Thymus (tissue), 11 donors: Measurements from ENCODE around the gene LMO7. TPM values are rescaled to one million over a fixed set of nuclear protein-coding genes. Genes with fewer than 3 reads are reported as not detected.

Source experiments
- DNase-seq, 9 donors: peaks; one replicate each; pipeline ENCODE4 v3.0.0-alpha.2; 2013; ENCODE audit warnings: low spot score in 9 of 9, low read depth in 6 of 9, missing footprints in 1 of 9
- H3K27ac ChIP-seq, 2 donors: one replicate each; pipeline ENCODE4 v1.5.1; 2013; ENCODE audit warnings: control low read depth in 1 of 2, low read depth in 1 of 2, low read length in 1 of 2, mild to moderate bottlenecking in 1 of 2, moderate library complexity in 1 of 2
- H3K27me3 ChIP-seq, 2 donors: one replicate each; pipeline ENCODE4 v1.5.1; 2013; ENCODE audit warnings: low read length in 1 of 2; ENCODE audit not compliant: control insufficient read depth in 2 of 2, insufficient read depth in 1 of 2
- H3K36me3 ChIP-seq, 2 donors: one replicate each; pipeline ENCODE4 v1.5.1; 2013; ENCODE audit warnings: low read length in 1 of 2, mild to moderate bottlenecking in 1 of 2, moderate library complexity in 1 of 2; ENCODE audit not compliant: control insufficient read depth in 2 of 2, insufficient read depth in 2 of 2
- H3K4me1 ChIP-seq, 2 donors: one replicate each; pipeline ENCODE4 v1.5.1; 2013; ENCODE audit warnings: low read length in 2 of 2; ENCODE audit not compliant: control insufficient read depth in 2 of 2, insufficient read depth in 2 of 2
- H3K4me3 ChIP-seq, 2 donors: one replicate each; pipeline ENCODE4 v1.5.1; 2013; ENCODE audit warnings: low read length in 2 of 2, control low read depth in 1 of 2, mild to moderate bottlenecking in 1 of 2
- H3K9me3 ChIP-seq, 2 donors: one replicate each; pipeline ENCODE4 v1.5.1; 2013; ENCODE audit warnings: low read length in 1 of 2, mild to moderate bottlenecking in 1 of 2; ENCODE audit not compliant: control insufficient read depth in 2 of 2, insufficient read depth in 1 of 2
- WGBS: extraction: QIAGEN DNeasy Blood & Tissue Kit; methylation state at CpG from one replicate; pipeline ENCODE4 v1.1.7; 2013; 5-methylcytosine and 5-hydroxymethylcytosine counted together
- polyA plus RNA-seq: library from polyadenylated mRNA; stranded (reverse); fragments of 200-250 nt; gene quantifications from one replicate; pipeline ENCODE4 v1.2.3, GENCODE V29; 2013
- total RNA-seq: library from RNA; stranded (reverse); fragments of 120-200 nt; gene quantifications from one replicate; pipeline ENCODE4 v1.2.4, GENCODE V29; 2013
- donor health status: healthy.

LMO7 gene
- total and polyA plus RNA-seq, 2 donors = 50.8 to 59.7 TPM

DNA sequence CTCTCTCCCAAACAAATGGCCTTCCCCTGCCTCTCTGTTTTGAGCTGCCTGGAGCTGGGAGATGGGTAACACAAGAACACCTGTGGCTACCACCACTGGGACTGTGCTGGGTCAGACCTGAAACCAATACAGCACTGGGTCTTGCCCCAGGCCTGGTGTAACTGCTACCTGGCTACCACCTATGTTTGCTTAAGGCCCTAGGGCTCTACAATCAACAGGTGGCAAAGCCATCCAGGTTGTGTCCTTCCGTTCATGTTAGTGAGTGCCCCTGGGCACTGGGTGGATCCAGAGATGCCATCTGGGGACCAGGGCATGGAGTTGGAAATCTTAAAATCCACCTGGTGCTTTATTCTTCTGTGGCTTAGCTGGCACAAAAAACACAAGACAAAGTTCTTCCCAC, 18.9 kb upstream of the LMO7 start:
- H3K27me3 ChIP-seq = no peaks in the 10 kb centered on the region
- no peaks in the 10 kb centered on the region for H3K4me1 ChIP-seq
- 98% methylated on average over 1 of the region's 1 CpG for WGBS
- H3K9me3 ChIP-seq = no peaks in the 10 kb centered on the region
- no peak for DNase-seq
- H3K27ac ChIP-seq = no peak overlapping the region
- no peaks in the 10 kb centered on the region for H3K36me3 ChIP-seq
- no peak overlapping the region for H3K4me3 ChIP-seq

DNA sequence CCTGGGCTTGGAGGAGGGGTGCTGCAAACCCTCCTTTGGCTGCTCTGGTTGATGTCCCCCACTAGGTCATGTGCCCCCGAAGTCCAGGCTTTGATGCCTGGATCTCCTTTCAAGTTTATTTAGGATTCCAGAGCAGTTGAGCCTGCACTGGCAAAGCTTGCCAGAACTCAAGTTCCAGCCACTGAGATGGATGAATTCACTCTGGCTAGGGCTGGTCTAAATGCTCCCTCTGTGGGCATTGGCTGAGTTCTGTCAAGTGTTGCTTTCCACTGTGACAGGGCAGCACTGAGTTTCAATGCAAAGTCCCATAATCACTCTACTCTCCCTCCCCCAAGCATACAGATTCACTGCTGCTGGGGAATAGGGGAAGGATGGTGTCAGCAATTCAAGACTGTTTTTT, 17.8 kb upstream of the LMO7 start:
- Histone ChIP-seq H3K36me3 (no peaks in the 10 kb centered on the region), H3K4me3 (no peak overlapping the region), H3K27me3 (no peaks in the 10 kb centered on the region), H3K9me3 (no peaks in the 10 kb centered on the region), H3K4me1 (no peaks in the 10 kb centered on the region), H3K27ac (no peak overlapping the region)
- no peak for DNase-seq
- WGBS = 0% methylated on average over 1 of the region's 1 CpG

DNA sequence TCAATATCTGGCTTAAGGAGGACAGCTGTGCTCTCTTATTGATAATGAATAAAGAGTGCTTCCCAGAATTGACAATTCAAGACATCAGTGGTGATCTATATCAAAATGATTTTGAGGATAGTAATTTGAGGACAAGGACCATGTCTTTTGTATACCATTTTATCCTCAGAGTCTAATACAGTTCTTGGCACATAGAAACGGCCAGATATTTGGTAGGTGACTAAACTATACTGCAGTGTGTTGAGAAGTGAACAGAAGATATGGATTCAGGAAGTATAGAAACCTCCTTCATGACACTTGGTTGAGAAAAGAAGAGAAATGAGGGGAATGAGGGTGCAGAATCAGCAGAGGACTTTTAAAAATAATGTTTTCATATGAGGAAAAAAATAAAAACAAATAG, 16.1 kb upstream of the LMO7 start:
- H3K9me3 ChIP-seq = no peaks in the 10 kb centered on the region
- no peak overlapping the region for H3K4me3 ChIP-seq
- no peaks in the 10 kb centered on the region for H3K4me1 ChIP-seq
- peaks cover 0 to 2% of the 10 kb centered on the region in 2 donors for H3K36me3 ChIP-seq
- H3K27ac ChIP-seq = no peak overlapping the region
- no peaks in the 10 kb centered on the region for H3K27me3 ChIP-seq
- no peak for DNase-seq
- WGBS = 96% methylated on average over 1 of the region's 1 CpG

DNA sequence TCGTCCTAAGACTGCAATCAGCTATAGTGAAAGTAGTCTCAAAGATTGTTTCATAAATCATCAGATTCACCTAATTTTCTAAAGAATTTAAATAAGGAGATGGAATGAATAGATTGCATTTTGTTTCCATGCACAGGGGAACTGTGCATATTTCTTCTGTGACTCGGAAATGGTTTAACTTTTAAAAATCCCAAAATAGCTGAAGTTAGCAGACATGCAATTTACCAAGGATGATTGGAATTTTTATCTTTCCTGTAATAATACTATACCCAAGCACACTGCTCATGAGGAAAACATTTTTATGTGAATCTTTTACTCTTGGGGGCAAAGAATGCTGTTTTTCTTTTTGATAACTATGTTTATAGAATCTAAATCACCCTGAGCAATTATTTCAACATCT, 15.0 kb upstream of the LMO7 start:
- WGBS = 97% methylated on average over 2 of the region's 2 CpGs
- DNase-seq = no peak
- no peak overlapping the region for H3K27ac ChIP-seq
- H3K4me1 ChIP-seq = no peaks in the 10 kb centered on the region
- H3K36me3 ChIP-seq = peaks cover 0 to 2% of the 10 kb centered on the region in 2 donors
- no peaks in the 10 kb centered on the region for H3K9me3 ChIP-seq
- no peaks in the 10 kb centered on the region for H3K27me3 ChIP-seq
- H3K4me3 ChIP-seq = no peak overlapping the region

DNA sequence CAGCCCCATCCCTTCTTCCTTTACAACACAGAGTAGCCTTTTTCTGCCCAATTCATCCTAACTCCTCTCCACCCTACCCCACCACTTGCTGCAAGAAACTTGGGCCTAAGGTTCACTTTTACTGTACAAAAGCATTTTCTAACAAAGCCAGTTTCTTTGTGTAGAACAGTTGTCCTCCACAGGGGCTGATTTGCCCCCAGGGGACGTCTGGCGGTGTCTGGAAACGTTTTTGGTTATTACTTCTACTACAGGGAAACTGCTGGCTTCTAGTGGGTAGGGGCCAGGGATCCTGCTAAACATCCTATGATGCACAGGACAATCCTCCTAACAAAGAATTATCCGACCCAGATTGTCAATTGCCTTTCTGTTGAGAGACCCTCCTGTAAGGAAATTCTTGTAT, 7.3 kb upstream of the LMO7 start:
- 95% methylated on average over 4 of the region's 4 CpGs for WGBS
- H3K4me1 ChIP-seq = no peaks in the 10 kb centered on the region
- H3K27ac ChIP-seq = no peak overlapping the region
- no peaks in the 10 kb centered on the region for H3K9me3 ChIP-seq
- no peak overlapping the region for H3K4me3 ChIP-seq
- H3K27me3 ChIP-seq = no peaks in the 10 kb centered on the region
- H3K36me3 ChIP-seq = peaks cover 0 to 2% of the 10 kb centered on the region in 2 donors
- no peak for DNase-seq

DNA sequence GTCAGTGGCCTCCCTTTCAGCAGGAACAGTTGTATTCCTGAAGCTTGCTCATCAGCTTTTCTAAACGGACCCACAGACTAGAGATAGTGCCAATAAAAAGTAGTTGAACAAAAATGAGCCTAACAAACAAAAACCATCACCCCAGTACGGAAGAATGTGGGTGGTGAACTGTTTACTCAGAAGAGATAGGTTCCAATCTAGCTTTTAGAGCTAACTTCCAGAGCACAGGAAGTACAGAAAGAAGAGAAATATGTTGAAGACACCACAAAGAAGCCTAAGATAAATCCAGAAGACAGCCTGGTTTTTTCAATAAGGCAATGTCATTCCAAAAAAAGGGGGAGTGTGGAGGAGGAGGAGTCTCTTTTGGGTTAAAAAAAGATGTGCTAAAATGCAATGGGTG, 2.8 kb upstream of the LMO7 start:
- H3K36me3 ChIP-seq = no peaks in the 10 kb centered on the region
- WGBS = 90% methylated on average over 2 of the region's 2 CpGs
- DNase-seq = no peak
- peaks cover 0 to 18% of the 10 kb centered on the region in 2 donors for H3K4me1 ChIP-seq
- peaks cover 0 to 6% of the 10 kb centered on the region in 2 donors for H3K9me3 ChIP-seq
- peaks cover 0 to 23% of the 10 kb centered on the region in 2 donors for H3K27me3 ChIP-seq
- no peak overlapping the region for H3K27ac ChIP-seq
- no peak overlapping the region for H3K4me3 ChIP-seq

DNA sequence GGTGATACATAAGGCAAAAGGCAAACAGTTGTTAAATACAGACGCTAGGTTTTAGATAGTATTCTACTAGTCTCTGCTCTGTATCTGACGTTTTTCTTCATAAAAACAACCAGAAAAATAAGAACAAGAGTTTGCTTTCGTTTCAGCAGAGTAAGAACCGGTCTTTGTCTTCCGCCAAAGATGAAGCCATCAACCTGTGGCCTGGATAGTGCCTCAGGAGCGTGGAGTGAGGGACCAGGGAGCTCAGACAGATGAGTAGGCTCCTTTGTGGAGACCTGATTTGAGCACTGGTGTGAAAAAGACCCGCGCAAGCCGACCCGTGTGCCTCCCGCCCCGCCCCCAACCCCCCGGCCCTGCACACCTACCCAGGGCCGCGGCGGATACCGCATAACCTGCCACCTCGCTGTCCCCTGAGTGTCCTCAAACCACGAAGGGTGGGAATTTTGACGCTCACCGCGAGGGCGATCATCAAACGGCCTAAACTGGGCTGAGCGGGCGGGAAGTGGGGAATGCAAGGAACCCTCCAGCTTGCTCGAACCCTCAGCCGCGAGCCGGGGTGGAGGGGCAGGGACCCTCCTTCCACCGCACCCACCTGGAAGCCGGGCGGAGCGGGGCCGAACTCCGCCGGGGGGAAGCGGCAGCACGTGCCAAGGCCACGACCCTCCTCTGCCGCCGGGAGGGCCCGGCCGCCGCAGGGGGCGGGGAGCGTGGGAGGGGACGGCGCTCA, 866 bp upstream of the LMO7 start:
- Histone ChIP-seq H3K27ac (peak overlapping the region in 1 of 2 donors; percentile 64), H3K27me3 (peaks cover 0 to 23% of the 10 kb centered on the region in 2 donors), H3K36me3 (no peaks in the 10 kb centered on the region), H3K4me1 (peaks cover 0 to 18% of the 10 kb centered on the region in 2 donors), H3K9me3 (peaks cover 0 to 6% of the 10 kb centered on the region in 2 donors), H3K4me3 (peak overlapping the region; percentile 37 to 60)
- 39% methylated on average over 49 of the region's 49 CpGs for WGBS
- peak in 4 of 9 donors; percentile 11 to 35 (median 26) for DNase-seq

DNA sequence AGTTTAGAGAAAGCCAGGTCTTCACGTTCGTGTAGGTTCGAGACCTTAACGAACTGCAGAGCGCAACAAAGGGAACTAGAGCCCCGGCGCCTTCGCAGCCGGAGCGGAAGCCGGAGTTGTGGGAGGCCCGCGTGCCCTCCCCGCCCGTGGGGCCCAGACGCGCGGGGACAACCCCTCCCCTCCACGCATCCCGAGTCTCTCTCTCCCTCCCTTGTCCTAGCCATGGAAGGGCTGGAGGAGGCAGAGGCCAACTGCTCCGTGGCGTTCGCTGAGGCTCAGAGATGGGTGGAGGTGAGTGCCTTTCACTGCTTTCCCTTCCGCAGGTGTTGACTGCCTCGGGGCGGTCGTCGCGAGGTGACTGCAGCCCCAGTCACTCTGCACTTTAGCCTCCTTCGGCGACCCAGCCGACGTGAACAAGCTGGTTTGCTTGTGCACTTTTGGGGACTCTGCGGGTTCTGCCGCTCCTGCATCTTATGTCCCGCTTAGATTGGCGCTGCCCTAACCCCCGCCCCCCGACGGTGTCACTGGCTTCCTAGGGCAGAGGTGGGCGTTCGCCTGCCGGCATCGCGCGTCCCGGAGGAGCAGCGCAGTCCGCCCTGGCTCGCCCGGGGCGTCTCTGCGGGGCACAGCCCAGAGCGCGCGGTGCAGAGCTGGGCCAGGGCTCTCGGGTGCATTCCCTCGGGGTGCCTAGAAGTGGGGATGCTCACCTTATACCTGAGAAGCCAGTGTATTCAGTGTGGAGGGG, 478 bp downstream of the LMO7 start:
- DNase-seq = peak in 8 of 9 donors; percentile 21 to 85 (median 64)
- peak overlapping the region; percentile 19 to 32 for H3K27ac ChIP-seq

DNA sequence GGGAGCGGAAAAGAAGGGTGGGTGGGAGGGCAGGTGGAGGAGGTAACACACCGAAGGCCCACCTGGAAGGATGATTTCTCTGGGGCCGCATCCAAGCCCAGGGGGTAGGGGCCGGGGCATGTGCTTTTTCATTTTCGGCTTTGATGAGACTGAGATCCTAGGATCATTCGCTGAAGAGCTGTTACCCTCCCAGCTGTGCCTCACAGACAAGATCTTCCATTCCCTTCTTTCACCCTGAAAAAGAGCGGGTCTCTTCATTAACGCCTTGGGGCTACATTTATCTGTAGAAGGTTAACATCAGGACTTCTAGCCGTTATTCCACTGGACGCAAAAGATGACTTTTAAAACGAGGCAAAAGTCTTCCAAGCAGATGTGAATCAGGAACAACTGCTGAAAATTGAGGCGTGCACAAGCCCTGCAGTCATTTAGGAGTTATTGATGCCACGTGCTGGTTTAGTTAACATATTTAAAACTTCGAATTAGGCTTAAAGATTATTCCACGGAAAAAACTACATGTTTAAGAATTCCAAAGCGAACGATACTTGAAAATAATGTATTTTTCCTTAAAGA, 1.1 kb downstream of the LMO7 start:
- peak overlapping the region; percentile 60 to 70 for H3K4me3 ChIP-seq
- H3K27ac ChIP-seq = no peak overlapping the region
- H3K9me3 ChIP-seq = peaks cover 0 to 6% of the 10 kb centered on the region in 2 donors
- peaks cover 0 to 23% of the 10 kb centered on the region in 2 donors for H3K27me3 ChIP-seq
- H3K4me1 ChIP-seq = peaks cover 0 to 18% of the 10 kb centered on the region in 2 donors
- no peaks in the 10 kb centered on the region for H3K36me3 ChIP-seq
- WGBS = 31% methylated on average over 17 of the region's 17 CpGs
- DNase-seq = peak in 1 of 9 donors; percentile 19

More for the DNA sequence above, 478 bp downstream of the LMO7 start:
- no peaks in the 10 kb centered on the region for H3K36me3 ChIP-seq
- 2% methylated on average over 58 of the region's 58 CpGs for WGBS
- peaks cover 0 to 6% of the 10 kb centered on the region in 2 donors for H3K9me3 ChIP-seq
- H3K4me1 ChIP-seq = peaks cover 0 to 18% of the 10 kb centered on the region in 2 donors
- H3K27me3 ChIP-seq = peaks cover 0 to 23% of the 10 kb centered on the region in 2 donors
- peak overlapping the region; percentile 60 to 70 for H3K4me3 ChIP-seq
